ENCODE data around the gene LIG1.

GRCh38 chr19:48190288-48190884 lies 20.2 kb upstream of the LIG1 start:
- TF ChIP-seq CTCF (IDR thresholded peaks at IDR 0.05), result peak in 4 of 6 experiments; percentile 13 to 39 (median 29)
- TF ChIP-seq POLR2A (IDR thresholded peaks at IDR 0.05), result no peak
